Stomach (tissue), 4 donors: ENCODE measurements around the gene CCNYL1.

Source experiments
- EP300 ChIP-seq: sonication (generic); formaldehyde crosslinking; IDR thresholded peaks from one replicate; pipeline ENCODE4 v1.6.1; 2017; ENCODE audit warnings: antibody characterized with exemption
- POLR2A ChIP-seq, 4 donors: fragments of 450-650 bp; IDR thresholded peaks; one replicate each; pipeline ENCODE4 v1.6.1; 2016; ENCODE audit warnings: antibody characterized with exemption in 4 of 4, control low read depth in 2 of 4, mild to moderate bottlenecking in 1 of 4, moderate library complexity in 1 of 4
- POLR2AphosphoS5 ChIP-seq, 3 donors: sonication (generic); formaldehyde crosslinking; IDR thresholded peaks; one replicate each; pipeline ENCODE4 v1.6.1; 2016; ENCODE audit warnings: antibody characterized with exemption in 3 of 3
- TF ChIP-seq, protein P1 (sequence below), 7 experiments: fragments of 450-650 bp in 4 of 7; fragments of 200-600 bp in 3 of 7; sonication (generic) in 3 of 7; IDR thresholded peaks; one replicate each; pipeline ENCODE4 v1.5.1; 2016 to 2019; ENCODE audit warnings: antibody characterized with exemption in 7 of 7, control low read depth in 2 of 7, mild to moderate bottlenecking in 1 of 7

DNA sequence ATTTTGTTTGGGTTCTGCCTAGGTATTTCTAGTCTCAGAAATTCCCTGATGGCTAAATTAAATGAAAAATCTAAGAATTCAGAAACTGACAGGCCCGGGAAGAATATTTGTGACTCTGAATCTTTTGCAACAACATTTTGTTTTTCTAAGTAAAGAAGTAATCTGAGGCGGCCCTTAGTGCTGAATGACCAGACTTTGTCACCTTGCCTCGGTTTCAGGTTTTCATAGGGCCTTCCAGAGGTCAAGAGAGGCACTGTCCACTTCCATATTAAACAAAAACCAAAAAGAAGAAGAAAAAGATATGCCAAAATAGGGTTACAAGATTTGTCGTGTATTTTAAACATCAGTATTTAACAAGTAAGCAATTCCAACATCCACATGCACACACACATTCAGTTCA, 16.1 kb upstream of the CCNYL1 start:
- TF ChIP-seq, protein P1, sequence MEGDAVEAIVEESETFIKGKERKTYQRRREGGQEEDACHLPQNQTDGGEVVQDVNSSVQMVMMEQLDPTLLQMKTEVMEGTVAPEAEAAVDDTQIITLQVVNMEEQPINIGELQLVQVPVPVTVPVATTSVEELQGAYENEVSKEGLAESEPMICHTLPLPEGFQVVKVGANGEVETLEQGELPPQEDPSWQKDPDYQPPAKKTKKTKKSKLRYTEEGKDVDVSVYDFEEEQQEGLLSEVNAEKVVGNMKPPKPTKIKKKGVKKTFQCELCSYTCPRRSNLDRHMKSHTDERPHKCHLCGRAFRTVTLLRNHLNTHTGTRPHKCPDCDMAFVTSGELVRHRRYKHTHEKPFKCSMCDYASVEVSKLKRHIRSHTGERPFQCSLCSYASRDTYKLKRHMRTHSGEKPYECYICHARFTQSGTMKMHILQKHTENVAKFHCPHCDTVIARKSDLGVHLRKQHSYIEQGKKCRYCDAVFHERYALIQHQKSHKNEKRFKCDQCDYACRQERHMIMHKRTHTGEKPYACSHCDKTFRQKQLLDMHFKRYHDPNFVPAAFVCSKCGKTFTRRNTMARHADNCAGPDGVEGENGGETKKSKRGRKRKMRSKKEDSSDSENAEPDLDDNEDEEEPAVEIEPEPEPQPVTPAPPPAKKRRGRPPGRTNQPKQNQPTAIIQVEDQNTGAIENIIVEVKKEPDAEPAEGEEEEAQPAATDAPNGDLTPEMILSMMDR (IDR thresholded peaks at IDR 0.05): no peak
- no peak for TF ChIP-seq EP300
- TF ChIP-seq POLR2AphosphoS5 (IDR thresholded peaks at IDR 0.05): no peak
- no peak for TF ChIP-seq POLR2A (IDR thresholded peaks at IDR 0.05)
